Measurements from ENCODE around the gene MAGI2. TPM values are rescaled to one million over a fixed set of nuclear protein-coding genes. Genes with fewer than 3 reads are reported as not detected.

MAGI2 gene
- total RNA-seq, 4 donors from 2014 or later: 0.90 to 2.4 (median 0.99) TPM

- in situ Hi-C loops (cut with MboI; ENCODE audit: low sequenced_read_pairs in 4 of 4) (no loop called here), intact Hi-C loops (cut with DNase I; ENCODE audit: low total_unique reads) (no loop called here)
- H3K27ac ChIP-seq: no peak overlapping the region
- H3K36me3 ChIP-seq: no peaks in the 10 kb centered on the region
- TF ChIP-seq CTCF (IDR thresholded peaks at IDR 0.05 in 4 of 5, conservative IDR thresholded peaks at IDR 0.05 in 1 of 5) (no peak), POLR2A (IDR thresholded peaks at IDR 0.05) (no peak)
- no peaks in the 10 kb centered on the region for H3K4me1 ChIP-seq
- ATAC-seq (no peak), DNase-seq (no peak)
- no peak overlapping the region for H3K4me3 ChIP-seq
- no peaks in the 10 kb centered on the region for H3K9me3 ChIP-seq
- no peaks in the 10 kb centered on the region for H3K27me3 ChIP-seq
Measured at GRCh38 chr7:79245623-79246249, 207.7 kb downstream of the MAGI2 start.

- no peak for TF ChIP-seq CTCF (IDR thresholded peaks at IDR 0.05 in 4 of 5, conservative IDR thresholded peaks at IDR 0.05 in 1 of 5)
- TF ChIP-seq POLR2A (IDR thresholded peaks at IDR 0.05): no peak
- no peaks in the 10 kb centered on the region for H3K27me3 ChIP-seq
- intact Hi-C loops (cut with DNase I; ENCODE audit: low total_unique reads): no loop called here
- no peak overlapping the region for H3K27ac ChIP-seq
- H3K9me3 ChIP-seq: no peaks in the 10 kb centered on the region
- H3K36me3 ChIP-seq: no peaks in the 10 kb centered on the region
- ATAC-seq (no peak), DNase-seq (no peak)
- H3K4me1 ChIP-seq: no peaks in the 10 kb centered on the region
- no peak overlapping the region for H3K4me3 ChIP-seq
- in situ Hi-C loops (cut with MboI; ENCODE audit: low sequenced_read_pairs in 4 of 4): no loop called here
Measured at GRCh38 chr7:79244482-79244881, 209.0 kb downstream of the MAGI2 start.

GRCh38 chr7:79241288-79242060 is 212.0 kb downstream of the MAGI2 start:
- Histone ChIP-seq H3K27ac (no peak overlapping the region), H3K4me1 (no peaks in the 10 kb centered on the region), H3K4me3 (no peak overlapping the region), H3K36me3 (no peaks in the 10 kb centered on the region), H3K27me3 (no peaks in the 10 kb centered on the region), H3K9me3 (no peaks in the 10 kb centered on the region)
- DNase-seq (no peak), ATAC-seq (no peak)
- TF ChIP-seq CTCF (IDR thresholded peaks at IDR 0.05 in 4 of 5, conservative IDR thresholded peaks at IDR 0.05 in 1 of 5) (no peak), POLR2A (IDR thresholded peaks at IDR 0.05) (no peak)
- in situ Hi-C loops (cut with MboI; ENCODE audit: low sequenced_read_pairs in 4 of 4): no loop called here
- intact Hi-C loops (cut with DNase I; ENCODE audit: low total_unique reads): no loop called here

GRCh38 chr7:79240413-79240812 is 213.1 kb downstream of the MAGI2 start:
- no peak for TF ChIP-seq POLR2A (IDR thresholded peaks at IDR 0.05)
- in situ Hi-C loops (cut with MboI; ENCODE audit: low sequenced_read_pairs in 4 of 4): no loop called here
- no peak for ATAC-seq

GRCh38 chr7:79236352-79237028 is 217.0 kb downstream of the MAGI2 start:
- intact Hi-C loops (cut with DNase I; ENCODE audit: low total_unique reads) (no loop called here), in situ Hi-C loops (cut with MboI; ENCODE audit: low sequenced_read_pairs in 4 of 4) (no loop called here)
- Histone ChIP-seq H3K36me3 (no peaks in the 10 kb centered on the region), H3K4me1 (no peaks in the 10 kb centered on the region), H3K4me3 (no peak overlapping the region), H3K27ac (no peak overlapping the region), H3K9me3 (no peaks in the 10 kb centered on the region), H3K27me3 (no peaks in the 10 kb centered on the region)
- TF ChIP-seq POLR2A (IDR thresholded peaks at IDR 0.05): no peak
- no peak for TF ChIP-seq CTCF (IDR thresholded peaks at IDR 0.05 in 4 of 5, conservative IDR thresholded peaks at IDR 0.05 in 1 of 5)
- no peak for DNase-seq
- ATAC-seq: no peak

More at GRCh38 chr7:79240413-79240812, 213.1 kb downstream of the MAGI2 start:
- Histone ChIP-seq H3K27ac (no peak overlapping the region), H3K36me3 (no peaks in the 10 kb centered on the region), H3K4me1 (no peaks in the 10 kb centered on the region), H3K27me3 (no peaks in the 10 kb centered on the region), H3K9me3 (no peaks in the 10 kb centered on the region), H3K4me3 (no peak overlapping the region)
- intact Hi-C loops (cut with DNase I; ENCODE audit: low total_unique reads): no loop called here
- DNase-seq: no peak
